ENCODE results near the gene FCHO2.
"Not testable (repeated sequence)": the region's sequence is repeated elsewhere in the genome, so short reads cannot be mapped to it uniquely, and the experiment has no call there.

FCHO2 gene

GRCh38 chr5:72943307-72943706 lies 12.5 kb upstream of the FCHO2 start:
- Mint-ChIP-seq H3K36me3 (no peaks in the 10 kb centered on the region), H3K9me3 (no peaks in the 10 kb centered on the region), H3K4me3 (no peak overlapping the region), H3K27ac (no peak overlapping the region), H3K4me1 (no peaks in the 10 kb centered on the region), H3K27me3 (peaks cover 35% of the 10 kb centered on the region)
- ATAC-seq: no peak

GRCh38 chr5:72947498-72947897 lies 8.3 kb upstream of the FCHO2 start:
- H3K27ac Mint-ChIP-seq: no peak overlapping the region
- no peak for ATAC-seq
- H3K9me3 Mint-ChIP-seq: no peaks in the 10 kb centered on the region
- H3K36me3 Mint-ChIP-seq: no peaks in the 10 kb centered on the region
- no peak overlapping the region for H3K4me3 Mint-ChIP-seq
- no peaks in the 10 kb centered on the region for H3K4me1 Mint-ChIP-seq
- H3K27me3 Mint-ChIP-seq: peaks cover 9% of the 10 kb centered on the region

- no peak for ATAC-seq
- H3K36me3 Mint-ChIP-seq: no peaks in the 10 kb centered on the region
- no peaks in the 10 kb centered on the region for H3K9me3 Mint-ChIP-seq
- H3K27ac Mint-ChIP-seq: no peak overlapping the region
- peaks cover 20% of the 10 kb centered on the region for H3K27me3 Mint-ChIP-seq
- no peak overlapping the region for H3K4me3 Mint-ChIP-seq
- H3K4me1 Mint-ChIP-seq: no peaks in the 10 kb centered on the region
These were observed 6.4 kb upstream of the FCHO2 start for GRCh38 chr5:72949481-72949880.

- ATAC-seq: no peak
- Mint-ChIP-seq H3K36me3 (no peaks in the 10 kb centered on the region), H3K27ac (no peak overlapping the region), H3K9me3 (no peaks in the 10 kb centered on the region), H3K27me3 (peaks cover 28% of the 10 kb centered on the region), H3K4me3 (no peak overlapping the region), H3K4me1 (peaks cover 11% of the 10 kb centered on the region)
These were observed 4.0 kb upstream of the FCHO2 start for GRCh38 chr5:72951671-72952468.

- Mint-ChIP-seq H3K4me1 (peaks cover 26% of the 10 kb centered on the region), H3K27ac (no peak overlapping the region), H3K9me3 (no peaks in the 10 kb centered on the region), H3K27me3 (peaks cover 19% of the 10 kb centered on the region), H3K36me3 (no peaks in the 10 kb centered on the region), H3K4me3 (no peak overlapping the region)
- no peak for ATAC-seq
These were observed 1.5 kb upstream of the FCHO2 start for GRCh38 chr5:72954389-72954788.

- H3K27me3 Mint-ChIP-seq: peaks cover 19% of the 10 kb centered on the region
- peak overlapping the region; percentile 79 for H3K4me3 Mint-ChIP-seq
- H3K4me1 Mint-ChIP-seq: peaks cover 26% of the 10 kb centered on the region
- no peaks in the 10 kb centered on the region for H3K36me3 Mint-ChIP-seq
- ATAC-seq: peak; percentile 66
- peak overlapping the region; percentile 74 for H3K27ac Mint-ChIP-seq
- no peaks in the 10 kb centered on the region for H3K9me3 Mint-ChIP-seq
These were observed 586 bp upstream of the FCHO2 start for GRCh38 chr5:72955143-72955767.

- peak overlapping the region; percentile 79 for H3K4me3 Mint-ChIP-seq
- no peaks in the 10 kb centered on the region for H3K36me3 Mint-ChIP-seq
- no peak for ATAC-seq
- peak overlapping the region; percentile 74 for H3K27ac Mint-ChIP-seq
- no peaks in the 10 kb centered on the region for H3K9me3 Mint-ChIP-seq
- peaks cover 19% of the 10 kb centered on the region for H3K27me3 Mint-ChIP-seq
- H3K4me1 Mint-ChIP-seq: peaks cover 26% of the 10 kb centered on the region
These were observed 691 bp downstream of the FCHO2 start for GRCh38 chr5:72956324-72957140.

GRCh38 chr5:72957337-72957736 lies 1.5 kb downstream of the FCHO2 start:
- Mint-ChIP-seq H3K27me3 (peaks cover 19% of the 10 kb centered on the region), H3K4me1 (peaks cover 26% of the 10 kb centered on the region), H3K36me3 (no peaks in the 10 kb centered on the region), H3K27ac (peak overlapping the region; percentile 74), H3K4me3 (peak overlapping the region; percentile 79), H3K9me3 (no peaks in the 10 kb centered on the region)
- no peak for ATAC-seq

- Mint-ChIP-seq H3K36me3 (no peaks in the 10 kb centered on the region), H3K4me1 (peaks cover 26% of the 10 kb centered on the region), H3K27ac (no peak overlapping the region), H3K9me3 (peaks cover 3% of the 10 kb centered on the region), H3K27me3 (peaks cover 10% of the 10 kb centered on the region), H3K4me3 (no peak overlapping the region)
- ATAC-seq: no peak
These were observed 3.4 kb downstream of the FCHO2 start for GRCh38 chr5:72959257-72959656.

- not testable (repeated sequence) for ATAC-seq, H3K4me3 Mint-ChIP-seq, H3K27ac Mint-ChIP-seq, H3K27me3 Mint-ChIP-seq, H3K9me3 Mint-ChIP-seq
- Mint-ChIP-seq H3K36me3 (peaks cover 26% of the 10 kb centered on the region), H3K4me1 (peaks cover 14% of the 10 kb centered on the region)
These were observed 18.6 kb downstream of the FCHO2 start for GRCh38 chr5:72974481-72974880.

- not testable (repeated sequence) for ATAC-seq, H3K27ac Mint-ChIP-seq, H3K27me3 Mint-ChIP-seq, H3K9me3 Mint-ChIP-seq, H3K4me3 Mint-ChIP-seq
- peaks cover 20% of the 10 kb centered on the region for H3K36me3 Mint-ChIP-seq
- peaks cover 14% of the 10 kb centered on the region for H3K4me1 Mint-ChIP-seq
These were observed 21.0 kb downstream of the FCHO2 start for GRCh38 chr5:72976810-72977209.

- H3K9me3 Mint-ChIP-seq: no peaks in the 10 kb centered on the region
- peaks cover 47% of the 10 kb centered on the region for H3K36me3 Mint-ChIP-seq
- no peak overlapping the region for H3K4me3 Mint-ChIP-seq
- no peaks in the 10 kb centered on the region for H3K4me1 Mint-ChIP-seq
- ATAC-seq: no peak
- no peaks in the 10 kb centered on the region for H3K27me3 Mint-ChIP-seq
- H3K27ac Mint-ChIP-seq: no peak overlapping the region
These were observed 29.9 kb downstream of the FCHO2 start for GRCh38 chr5:72985719-72986118.

GRCh38 chr5:72988769-72989168 lies 32.9 kb downstream of the FCHO2 start:
- Mint-ChIP-seq H3K27ac (no peak overlapping the region), H3K36me3 (peaks cover 69% of the 10 kb centered on the region), H3K9me3 (no peaks in the 10 kb centered on the region), H3K27me3 (no peaks in the 10 kb centered on the region), H3K4me1 (no peaks in the 10 kb centered on the region), H3K4me3 (no peak overlapping the region)
- no peak for ATAC-seq

GRCh38 chr5:72991394-72991793 lies 35.6 kb downstream of the FCHO2 start:
- no peak overlapping the region for H3K27ac Mint-ChIP-seq
- no peaks in the 10 kb centered on the region for H3K4me1 Mint-ChIP-seq
- peaks cover 58% of the 10 kb centered on the region for H3K36me3 Mint-ChIP-seq
- H3K9me3 Mint-ChIP-seq: peaks cover 4% of the 10 kb centered on the region
- ATAC-seq: no peak
- H3K27me3 Mint-ChIP-seq: no peaks in the 10 kb centered on the region
- no peak overlapping the region for H3K4me3 Mint-ChIP-seq

GRCh38 chr5:72994578-72994977 lies 38.7 kb downstream of the FCHO2 start:
- H3K27me3 Mint-ChIP-seq: no peaks in the 10 kb centered on the region
- H3K9me3 Mint-ChIP-seq: peaks cover 4% of the 10 kb centered on the region
- no peak overlapping the region for H3K4me3 Mint-ChIP-seq
- H3K36me3 Mint-ChIP-seq: peaks cover 55% of the 10 kb centered on the region
- no peaks in the 10 kb centered on the region for H3K4me1 Mint-ChIP-seq
- H3K27ac Mint-ChIP-seq: no peak overlapping the region
- ATAC-seq: no peak

All from stimulated activated memory B cell treated with anti-CD40 and anti-IgM and Interleukin-4, amounts not matched to agents 10 μg/mL and 1 μg/mL and 100 μg/mL, for 72 hours (primary cell).